ENCODE data around the gene UST. TPM values are rescaled to one million over a fixed set of nuclear protein-coding genes. Genes with fewer than 3 reads are reported as not detected.

The UST gene
- total RNA-seq, 2 experiments from 2014 or later: 1.2 to 1.5 TPM

DNA sequence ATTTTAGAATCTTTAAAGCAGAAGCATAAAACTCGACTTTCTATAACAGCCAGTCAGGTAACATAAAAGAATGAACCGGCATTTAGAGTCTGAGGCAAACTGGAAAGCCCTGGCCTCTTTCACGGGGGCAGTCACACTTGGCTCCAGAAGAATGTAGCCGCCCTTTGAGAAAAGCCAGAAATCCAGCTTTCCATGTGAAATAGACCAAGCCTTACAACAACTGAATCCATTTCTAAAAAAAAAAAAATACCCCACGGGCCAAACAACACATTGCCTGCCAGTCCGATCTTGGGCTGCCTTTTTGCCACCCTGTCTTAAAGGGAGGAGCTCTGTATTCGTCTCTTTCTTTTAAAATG is 317.8 kb downstream of the UST start:
- POLR2A ChIA-PET: interaction anchor here (2.3 kb wide), 1 partner anchor 10 kb away, joined by 8 read pairs; no protein-coding TSS in a partner anchor
- H3K27me3 Mint-ChIP-seq: no peaks in the 10 kb centered on the region
- no peaks in the 10 kb centered on the region for H3K36me3 Mint-ChIP-seq (ENCODE audit: low read depth)
- intact Hi-C loops (cut with micrococcal nuclease): no loop called here
- no peaks in the 10 kb centered on the region for H3K9me3 Mint-ChIP-seq
- no peak overlapping the region for H3K27ac Mint-ChIP-seq
- ATAC-seq (no peak), DNase-seq (no peak)
- CTCF ChIA-PET: interaction anchor here (1.0 to 9.1 kb wide), 8 partner anchors 12 to 481 kb away, joined by 3 to 61 read pairs (median 8); partner anchors contain the start of gene PPIL4
- no peak overlapping the region for H3K4me3 Mint-ChIP-seq
- TF ChIP-seq, protein P1, sequence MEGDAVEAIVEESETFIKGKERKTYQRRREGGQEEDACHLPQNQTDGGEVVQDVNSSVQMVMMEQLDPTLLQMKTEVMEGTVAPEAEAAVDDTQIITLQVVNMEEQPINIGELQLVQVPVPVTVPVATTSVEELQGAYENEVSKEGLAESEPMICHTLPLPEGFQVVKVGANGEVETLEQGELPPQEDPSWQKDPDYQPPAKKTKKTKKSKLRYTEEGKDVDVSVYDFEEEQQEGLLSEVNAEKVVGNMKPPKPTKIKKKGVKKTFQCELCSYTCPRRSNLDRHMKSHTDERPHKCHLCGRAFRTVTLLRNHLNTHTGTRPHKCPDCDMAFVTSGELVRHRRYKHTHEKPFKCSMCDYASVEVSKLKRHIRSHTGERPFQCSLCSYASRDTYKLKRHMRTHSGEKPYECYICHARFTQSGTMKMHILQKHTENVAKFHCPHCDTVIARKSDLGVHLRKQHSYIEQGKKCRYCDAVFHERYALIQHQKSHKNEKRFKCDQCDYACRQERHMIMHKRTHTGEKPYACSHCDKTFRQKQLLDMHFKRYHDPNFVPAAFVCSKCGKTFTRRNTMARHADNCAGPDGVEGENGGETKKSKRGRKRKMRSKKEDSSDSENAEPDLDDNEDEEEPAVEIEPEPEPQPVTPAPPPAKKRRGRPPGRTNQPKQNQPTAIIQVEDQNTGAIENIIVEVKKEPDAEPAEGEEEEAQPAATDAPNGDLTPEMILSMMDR (IDR thresholded peaks at IDR 0.05): no peak
- peaks cover 44% of the 10 kb centered on the region for H3K4me1 Mint-ChIP-seq (ENCODE audit: low read depth)

DNA sequence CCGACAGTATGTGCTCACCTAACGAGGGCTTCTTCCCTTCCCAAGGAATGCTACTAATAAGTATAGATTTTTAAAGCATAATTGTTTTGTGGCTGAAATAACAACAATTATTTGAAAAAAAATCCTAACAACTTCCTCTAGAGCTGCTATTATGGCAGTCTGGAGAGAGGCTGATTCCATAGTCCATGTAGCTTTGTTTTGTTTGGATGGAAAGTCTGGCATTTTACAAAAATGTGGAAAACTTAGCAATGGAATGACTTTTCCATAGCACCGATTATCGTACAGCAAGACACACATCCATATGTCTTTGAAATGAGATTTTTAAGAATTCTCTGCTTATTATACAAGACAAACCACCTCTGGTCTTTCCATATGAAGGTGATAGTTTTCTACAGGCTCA is 318.3 kb downstream of the UST start:
- peaks cover 40% of the 10 kb centered on the region for H3K4me1 Mint-ChIP-seq (ENCODE audit: low read depth)
- H3K27ac Mint-ChIP-seq: peak overlapping the region; percentile 85
- ChIA-PET CTCF (interaction anchor here (0.9 to 9.1 kb wide), 8 partner anchors 11 to 480 kb away, joined by 3 to 61 read pairs (median 4); partner anchors contain the start of gene PPIL4), POLR2A (interaction anchor here (2.2 kb wide), 1 partner anchor 11 kb away, joined by 17 read pairs; no protein-coding TSS in a partner anchor)
- H3K27me3 Mint-ChIP-seq: no peaks in the 10 kb centered on the region
- no peak overlapping the region for H3K4me3 Mint-ChIP-seq
- ATAC-seq (no peak), DNase-seq (no peak)
- intact Hi-C loops (cut with micrococcal nuclease): no loop called here
- H3K36me3 Mint-ChIP-seq (ENCODE audit: low read depth): no peaks in the 10 kb centered on the region
- no peaks in the 10 kb centered on the region for H3K9me3 Mint-ChIP-seq
- TF ChIP-seq, protein P1 (IDR thresholded peaks at IDR 0.05): no peak

GRCh38 chr6:149065658-149066556 is 319.1 kb downstream of the UST start:
- intact Hi-C loops (cut with micrococcal nuclease): no loop called here
- TF ChIP-seq, protein P1 (IDR thresholded peaks at IDR 0.05): no peak
- DNase-seq (peak; percentile 69), ATAC-seq (peak; percentile 97)
- POLR2A ChIA-PET: interaction anchor here (0.8 to 2.2 kb wide), 5 partner anchors 10 to 269 kb away, joined by 3 to 17 read pairs (median 5); no protein-coding TSS in a partner anchor
- Mint-ChIP-seq H3K4me1 (ENCODE audit: low read depth) (peaks cover 32% of the 10 kb centered on the region), H3K27ac (peak overlapping the region; percentile 85), H3K9me3 (no peaks in the 10 kb centered on the region), H3K36me3 (ENCODE audit: low read depth) (no peaks in the 10 kb centered on the region), H3K27me3 (no peaks in the 10 kb centered on the region), H3K4me3 (peak overlapping the region; percentile 3)
- CTCF ChIA-PET: interaction anchor here (0.9 to 9.1 kb wide), 13 partner anchors 9 to 451 kb away, joined by 3 to 61 read pairs (median 7); no protein-coding TSS in a partner anchor

DNA sequence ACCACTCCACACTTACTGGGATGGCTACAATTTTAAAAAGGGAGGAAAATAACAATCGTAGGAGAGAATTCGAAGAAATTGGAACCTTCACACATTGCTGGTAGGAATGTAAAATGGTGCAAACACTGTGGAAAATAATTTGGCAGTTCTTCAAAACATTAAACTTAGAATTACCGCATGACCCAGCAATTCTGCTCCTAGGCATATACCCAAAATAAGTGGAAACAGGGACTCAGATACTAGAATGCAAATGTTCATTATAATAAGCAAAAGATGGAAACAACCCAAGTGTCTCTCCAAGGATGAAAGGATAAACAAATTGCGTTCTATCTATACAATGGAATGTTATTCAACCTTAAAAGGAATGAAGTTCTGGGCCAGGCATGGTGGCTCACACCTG is 325.2 kb downstream of the UST start:
- Mint-ChIP-seq H3K36me3 (ENCODE audit: low read depth) (no peaks in the 10 kb centered on the region), H3K4me3 (no peak overlapping the region), H3K27me3 (no peaks in the 10 kb centered on the region), H3K9me3 (no peaks in the 10 kb centered on the region), H3K27ac (no peak overlapping the region), H3K4me1 (ENCODE audit: low read depth) (peaks cover 19% of the 10 kb centered on the region)
- intact Hi-C loops (cut with micrococcal nuclease): no loop called here
- ChIA-PET POLR2A (no interaction called here), CTCF (interaction anchor here (6.0 kb wide), 1 partner anchor 41 kb away, joined by 47 read pairs; no protein-coding TSS in a partner anchor)
- ATAC-seq: no peak
- no peak for DNase-seq
- TF ChIP-seq, protein P1 (IDR thresholded peaks at IDR 0.05): no peak

Data from activated CD8-positive, alpha-beta T cell treated with anti-CD3 and anti-CD28 coated beads for 36 hours (primary cell).